Body of pancreas (tissue), 4 donors: ENCODE data around the gene TP53AIP1. TPM values are rescaled to one million over a fixed set of nuclear protein-coding genes. Genes with fewer than 3 reads are reported as not detected.

ENCODE experiments used
- ATAC-seq: fragments of 150-250 bp; one replicate; pipeline ENCODE4 v1.9.1; 2016
- DNase-seq, 4 donors: peaks; one replicate each; pipeline ENCODE4 v3.0.0-alpha.2; 2019
- H3K27ac ChIP-seq, 4 donors: fragments of 200-600 bp; sonication (generic); 1 replicate in 3 of 4; 2 replicates in 1 of 4; pipeline versions ENCODE4 v1.5.1 to v1.6.1; 2016 to 2019; ENCODE audit warnings: mild to moderate bottlenecking in 1 of 4, mixed read lengths in 1 of 4, moderate library complexity in 1 of 4
- H3K27me3 ChIP-seq, 2 donors: fragments of 200-600 bp; sonication (generic); one replicate each; pipeline ENCODE4 v1.6.0; 2016; ENCODE audit warnings: mild to moderate bottlenecking in 1 of 2
- H3K36me3 ChIP-seq, 2 donors: fragments of 200-600 bp; sonication (generic); replicated peaks in 1 of 2; 2 replicates each; pipeline ENCODE4 v1.5.1; 2016; ENCODE audit warnings: low read depth in 2 of 2; ENCODE audit not compliant: insufficient read depth in 1 of 2
- H3K4me1 ChIP-seq: fragments of 200-600 bp; sonication (generic); one replicate; pipeline ENCODE4 v1.6.0; 2016
- H3K4me3 ChIP-seq, 2 donors: fragments of 200-600 bp; sonication (generic); 1 replicate in 1 of 2; 2 replicates in 1 of 2; pipeline ENCODE4 v1.5.1; 2016 to 2019
- H3K9me3 ChIP-seq, 3 donors: fragments of 200-600 bp; sonication (generic); 1 replicate in 2 of 3; 2 replicates in 1 of 3; pipeline ENCODE4 v1.5.1; 2016
- POLR2A ChIP-seq, 3 donors: fragments of 450-650 bp; IDR thresholded peaks; one replicate each; pipeline ENCODE4 v1.6.1; 2016; ENCODE audit warnings: antibody characterized with exemption in 3 of 3, mild to moderate bottlenecking in 2 of 3
- WGBS, 2 donors: methylation state at CpG; one replicate each; pipeline ENCODE4 v1.1.5; 2017; 5-methylcytosine and 5-hydroxymethylcytosine counted together
- intact Hi-C: fragments of 100-400 bp; cut with DNase I; formaldehyde crosslinking; loops from one replicate; pipeline ENCODE4 v1.15.1; 2023
- total RNA-seq, 2 donors: library from RNA; depleted of rRNA; stranded (reverse); fragments of >200 nt; gene quantifications; one replicate each; pipeline ENCODE4 v1.1.0, GENCODE V29; 2016
- TF ChIP-seq, protein P1 (sequence below), 7 experiments: fragments of 450-650 bp in 4 of 7; fragments of 200-600 bp in 3 of 7; sonication (generic) in 3 of 7; IDR thresholded peaks; one replicate each; pipeline ENCODE4 v1.5.1; 2016 to 2019; ENCODE audit warnings: antibody characterized with exemption in 7 of 7

TP53AIP1 gene
- total RNA-seq, 2 donors from 2014 or later = not detected

DNA sequence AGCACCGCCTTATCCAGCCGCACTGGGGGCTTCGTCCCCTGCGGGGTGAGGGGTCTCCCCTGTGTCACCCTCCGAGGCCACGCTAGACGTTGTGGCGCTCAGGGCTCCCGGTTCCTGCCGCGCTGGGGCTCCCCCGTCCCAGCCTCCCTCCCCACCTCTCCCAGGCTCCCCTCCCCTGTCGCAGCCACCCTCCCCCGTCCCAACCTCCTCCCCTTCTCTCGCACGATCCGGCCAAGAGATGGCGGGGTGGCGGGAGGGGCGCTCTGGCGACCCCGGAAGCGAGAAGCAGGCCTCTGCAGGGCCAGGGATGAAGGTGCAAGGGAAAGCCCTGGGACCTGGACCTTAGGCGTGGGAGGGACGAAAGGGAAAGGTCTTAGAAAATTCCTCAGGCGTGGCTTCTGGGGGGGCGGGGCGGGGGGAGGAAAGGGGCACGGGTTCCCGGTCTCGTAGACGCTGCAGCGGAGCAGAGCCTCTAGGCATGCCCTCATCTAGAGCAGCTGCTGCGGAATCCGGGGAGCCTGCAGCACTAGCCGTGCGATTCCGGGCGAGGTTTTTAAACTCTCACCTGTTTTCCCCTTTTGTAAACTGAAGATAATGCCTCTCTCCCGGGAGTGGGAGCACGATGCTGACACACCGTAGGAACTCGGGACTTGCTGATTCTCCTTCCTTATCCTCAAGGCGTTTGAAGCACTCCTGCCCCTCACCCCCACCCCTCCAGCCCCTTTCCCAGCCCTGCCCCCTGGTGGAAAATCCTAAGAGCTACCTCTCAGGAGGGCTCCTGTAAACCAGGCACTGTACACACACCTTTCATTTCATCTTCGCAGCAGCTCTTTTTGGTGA lies 37.1 kb downstream of the TP53AIP1 start:
- WGBS, 2 donors = 2 to 5% methylated on average over 14 to 40 of the region's 45 CpGs
- H3K27ac ChIP-seq = peak overlapping the region; percentile 41 to 86 (median 80)
- ATAC-seq (peak; percentile 75), DNase-seq (peak; percentile 61 to 72 (median 68))
- no peaks in the 10 kb centered on the region for H3K9me3 ChIP-seq
- no peaks in the 10 kb centered on the region for H3K36me3 ChIP-seq
- TF ChIP-seq, protein P1, sequence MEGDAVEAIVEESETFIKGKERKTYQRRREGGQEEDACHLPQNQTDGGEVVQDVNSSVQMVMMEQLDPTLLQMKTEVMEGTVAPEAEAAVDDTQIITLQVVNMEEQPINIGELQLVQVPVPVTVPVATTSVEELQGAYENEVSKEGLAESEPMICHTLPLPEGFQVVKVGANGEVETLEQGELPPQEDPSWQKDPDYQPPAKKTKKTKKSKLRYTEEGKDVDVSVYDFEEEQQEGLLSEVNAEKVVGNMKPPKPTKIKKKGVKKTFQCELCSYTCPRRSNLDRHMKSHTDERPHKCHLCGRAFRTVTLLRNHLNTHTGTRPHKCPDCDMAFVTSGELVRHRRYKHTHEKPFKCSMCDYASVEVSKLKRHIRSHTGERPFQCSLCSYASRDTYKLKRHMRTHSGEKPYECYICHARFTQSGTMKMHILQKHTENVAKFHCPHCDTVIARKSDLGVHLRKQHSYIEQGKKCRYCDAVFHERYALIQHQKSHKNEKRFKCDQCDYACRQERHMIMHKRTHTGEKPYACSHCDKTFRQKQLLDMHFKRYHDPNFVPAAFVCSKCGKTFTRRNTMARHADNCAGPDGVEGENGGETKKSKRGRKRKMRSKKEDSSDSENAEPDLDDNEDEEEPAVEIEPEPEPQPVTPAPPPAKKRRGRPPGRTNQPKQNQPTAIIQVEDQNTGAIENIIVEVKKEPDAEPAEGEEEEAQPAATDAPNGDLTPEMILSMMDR (IDR thresholded peaks at IDR 0.05) = peak; percentile 41 to 66 (median 55)
- peak in 1 of 3 donors; percentile 22 for TF ChIP-seq POLR2A (IDR thresholded peaks at IDR 0.05)
- peak overlapping the region; percentile 40 to 58 for H3K4me3 ChIP-seq
- intact Hi-C loops = no loop called here
- peaks cover 60% of the 10 kb centered on the region for H3K4me1 ChIP-seq
- H3K27me3 ChIP-seq = no peaks in the 10 kb centered on the region

DNA sequence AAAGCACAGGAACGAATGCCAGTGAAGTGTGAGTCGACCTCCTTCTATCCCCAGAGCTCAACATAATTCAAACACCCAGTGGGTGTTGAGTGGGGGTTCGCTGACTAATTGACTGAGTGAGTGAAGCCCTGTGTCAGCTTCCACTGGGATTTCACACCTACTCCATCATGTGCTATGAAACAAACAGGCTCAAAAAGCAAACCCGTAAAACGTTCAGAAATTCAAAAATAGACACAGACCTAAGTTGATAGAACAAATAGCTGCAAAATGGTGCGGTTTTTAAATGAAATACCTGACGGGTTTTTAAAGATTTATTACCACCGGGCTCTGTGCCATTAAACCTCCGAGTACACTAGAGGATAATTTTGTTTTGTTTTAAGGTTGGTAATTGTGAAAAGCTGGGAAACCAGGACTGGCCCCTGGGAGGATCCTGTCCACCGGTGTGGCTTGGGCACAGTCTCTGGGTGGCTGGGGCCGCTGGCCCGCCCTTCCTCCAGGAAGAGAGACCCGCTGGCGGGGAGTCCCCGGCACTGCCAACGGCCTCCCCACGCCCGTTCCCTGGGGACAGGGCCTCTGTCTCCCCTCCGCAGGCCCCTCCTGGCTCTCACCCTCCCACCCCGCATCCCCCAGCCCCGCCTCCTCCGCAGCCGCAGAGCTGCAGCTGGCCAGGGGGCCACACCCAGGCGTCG lies 37.9 kb downstream of the TP53AIP1 start:
- DNase-seq (peak; percentile 41 to 58 (median 50)), ATAC-seq (peak; percentile 49)
- 10 to 25% methylated on average over 12 to 25 of the region's 25 CpGs for WGBS, 2 donors
- TF ChIP-seq POLR2A (IDR thresholded peaks at IDR 0.05) = no peak
- TF ChIP-seq, protein P1 (IDR thresholded peaks at IDR 0.05) = no peak
- H3K27me3 ChIP-seq = no peaks in the 10 kb centered on the region
- no peaks in the 10 kb centered on the region for H3K9me3 ChIP-seq
- intact Hi-C loops = no loop called here
- H3K4me3 ChIP-seq = peak overlapping the region; percentile 40 to 58
- peak overlapping the region; percentile 41 to 86 (median 80) for H3K27ac ChIP-seq
- H3K4me1 ChIP-seq = peaks cover 67% of the 10 kb centered on the region
- no peaks in the 10 kb centered on the region for H3K36me3 ChIP-seq

DNA sequence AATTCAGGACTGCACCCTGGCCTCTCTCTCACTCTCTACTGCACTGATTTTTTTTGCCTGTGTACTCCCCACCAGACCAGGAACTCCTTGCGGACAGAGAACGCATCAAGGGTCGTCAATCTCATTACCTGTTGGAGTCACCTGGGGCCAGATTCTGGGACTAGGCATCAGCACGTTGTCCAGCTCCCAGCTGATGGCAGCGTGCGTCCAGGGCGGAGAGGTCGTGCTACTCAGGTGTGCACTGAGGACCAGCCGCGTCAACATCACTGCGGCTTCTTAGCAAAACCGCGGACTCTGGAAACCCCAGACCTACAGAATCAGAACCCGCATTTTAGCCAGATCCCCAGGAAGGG lies 38.4 kb downstream of the TP53AIP1 start:
- ATAC-seq (no peak), DNase-seq (no peak)
- Histone ChIP-seq H3K4me3 (no peak overlapping the region), H3K4me1 (peaks cover 68% of the 10 kb centered on the region), H3K27me3 (no peaks in the 10 kb centered on the region), H3K9me3 (no peaks in the 10 kb centered on the region), H3K36me3 (no peaks in the 10 kb centered on the region), H3K27ac (peak overlapping the region in 2 of 4 donors; percentile 76 to 83)
- 75 to 90% methylated on average over 6 to 14 of the region's 14 CpGs for WGBS, 2 donors
- intact Hi-C loops = no loop called here
- TF ChIP-seq, protein P1 (IDR thresholded peaks at IDR 0.05) = no peak
- no peak for TF ChIP-seq POLR2A (IDR thresholded peaks at IDR 0.05)

DNA sequence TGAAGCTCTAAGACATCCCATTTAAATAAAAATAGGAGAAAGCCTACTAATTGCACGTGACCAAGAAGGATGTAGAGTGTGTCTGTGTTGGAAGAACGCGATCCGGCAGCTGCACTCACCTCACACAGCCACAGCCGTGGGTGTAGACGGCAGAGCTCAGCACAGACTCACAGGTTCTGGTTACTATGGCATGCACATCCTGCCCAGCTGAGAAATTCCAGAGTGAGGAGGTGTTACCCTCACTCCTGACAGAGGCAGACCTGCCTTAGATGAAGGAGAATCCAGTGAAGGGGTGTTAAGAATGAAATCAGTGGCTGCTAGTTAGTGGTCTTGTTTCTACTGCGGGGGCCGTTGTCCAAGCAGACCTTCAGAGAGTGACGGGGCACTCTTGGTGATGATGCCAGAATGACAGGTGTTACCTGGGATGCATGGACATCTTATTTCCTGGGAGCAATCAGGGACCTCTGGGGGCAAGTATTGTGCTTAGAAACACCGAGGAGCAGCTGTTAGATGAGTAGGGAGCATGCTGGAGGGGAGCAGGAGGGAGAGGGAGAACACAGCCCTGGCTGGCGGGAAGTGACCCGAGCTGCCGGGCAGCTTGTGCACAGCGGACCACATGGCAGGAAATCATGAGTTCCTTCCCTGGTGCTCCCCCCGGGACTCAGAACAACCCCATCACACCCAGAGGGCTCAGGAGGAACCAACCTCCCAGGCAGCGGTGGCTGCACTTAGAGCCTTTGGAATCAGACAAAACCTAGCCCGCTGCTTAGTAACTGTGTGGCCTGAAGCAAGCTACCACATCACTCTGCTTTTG lies 39.2 kb downstream of the TP53AIP1 start:
- WGBS, 2 donors = 68 to 86% methylated on average over 11 to 17 of the region's 17 CpGs
- TF ChIP-seq, protein P1 (IDR thresholded peaks at IDR 0.05) = no peak
- TF ChIP-seq POLR2A (IDR thresholded peaks at IDR 0.05) = no peak
- no peak overlapping the region for H3K27ac ChIP-seq
- H3K4me1 ChIP-seq = peaks cover 68% of the 10 kb centered on the region
- no peaks in the 10 kb centered on the region for H3K36me3 ChIP-seq
- H3K27me3 ChIP-seq = no peaks in the 10 kb centered on the region
- H3K9me3 ChIP-seq = no peaks in the 10 kb centered on the region
- DNase-seq (peak in 2 of 4 donors; percentile 27 to 55), ATAC-seq (no peak)
- intact Hi-C loops = no loop called here
- H3K4me3 ChIP-seq = no peak overlapping the region
